HG03575 (cell line): ENCODE data around the gene YIPF5.

Experiments
- ATAC-seq: cut with Tn5 transposase; IDR thresholded peaks from one replicate; pipeline ENCODE4 v1.9.1; 2021; ENCODE audit not compliant: unreplicated experiment, insufficient number of reproducible peaks, low FRiP score; ENCODE audit errors: extremely low read depth

Gene YIPF5

DNA sequence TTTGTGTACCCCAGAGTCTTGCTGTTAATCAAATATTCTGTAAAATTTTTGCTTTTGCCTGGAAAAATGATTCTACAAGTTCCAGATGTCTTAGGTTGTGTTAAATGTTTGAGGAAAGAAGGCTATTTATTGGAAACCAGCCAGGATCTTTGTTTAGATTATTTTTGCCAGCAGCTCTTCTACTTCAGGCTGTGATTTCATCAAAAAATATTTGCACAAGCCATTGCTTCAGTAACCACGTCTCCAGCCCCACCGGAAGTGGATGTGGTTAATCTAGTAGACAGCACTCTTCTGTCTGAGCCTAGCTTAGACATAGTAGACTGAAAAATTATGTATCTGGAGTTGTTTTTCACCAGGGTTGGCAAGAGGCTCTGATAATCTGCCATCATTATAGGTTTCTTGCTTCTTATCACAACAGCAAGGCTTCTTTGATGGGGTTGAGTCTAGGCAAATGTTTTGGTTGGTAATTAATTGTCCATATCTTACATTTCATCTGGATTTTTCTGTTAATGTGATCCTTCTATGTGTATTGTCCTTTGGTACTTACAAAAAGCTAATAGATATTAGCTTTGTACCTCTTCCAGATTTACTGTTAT is 17.3 kb upstream of the YIPF5 start:
- peak; percentile 53 for ATAC-seq

DNA sequence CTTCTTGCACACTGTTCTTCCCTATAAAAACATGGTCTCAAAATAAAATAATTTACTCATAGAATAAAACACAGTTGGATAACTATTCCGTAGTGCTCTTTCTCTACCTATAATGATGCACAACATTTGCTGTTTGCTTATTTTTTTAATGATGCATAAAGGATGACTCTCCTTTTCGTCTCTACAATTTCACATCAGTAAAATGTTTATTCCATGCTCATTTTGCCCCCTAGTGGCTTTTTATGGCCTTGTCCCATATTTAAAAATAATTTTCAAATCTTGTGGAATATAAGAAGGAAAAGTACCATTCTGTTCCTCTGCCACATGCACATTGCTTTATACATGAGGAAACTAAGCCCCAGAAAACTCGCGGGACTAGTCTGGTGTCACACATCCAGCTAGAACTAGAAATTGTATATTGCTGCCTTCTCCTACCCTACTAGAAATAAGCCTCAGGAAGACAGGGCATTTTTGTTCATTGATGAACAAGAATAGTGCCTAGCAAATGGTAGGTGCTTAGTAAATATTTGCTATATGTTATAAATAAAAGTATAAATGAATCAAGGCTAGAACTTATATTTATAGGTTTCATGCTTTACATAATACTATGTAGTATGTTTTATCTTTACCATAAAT is 12.9 kb upstream of the YIPF5 start:
- no peak for ATAC-seq

DNA sequence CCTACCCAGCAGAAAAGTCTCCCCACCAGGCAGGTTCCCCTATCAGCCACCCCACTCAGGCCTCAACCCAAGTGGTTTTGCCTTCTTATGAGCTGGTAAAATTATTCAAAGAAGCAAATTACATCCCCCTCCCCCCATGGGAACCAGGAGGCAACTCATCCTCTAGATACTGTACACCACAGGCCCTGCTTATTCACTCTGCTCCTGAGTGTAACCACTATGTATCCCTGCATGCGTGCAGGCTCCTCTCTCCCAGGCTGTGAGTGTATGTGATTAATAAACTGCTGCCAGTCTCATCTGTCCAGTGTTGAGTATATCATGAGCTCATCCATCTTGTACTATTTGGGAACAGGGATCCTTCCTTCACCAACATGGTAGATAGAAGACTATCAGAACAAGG is 8.8 kb upstream of the YIPF5 start:
- ATAC-seq: no peak

GRCh38 chr5:144177548-144177947 is 7.1 kb upstream of the YIPF5 start:
- ATAC-seq: no peak

DNA sequence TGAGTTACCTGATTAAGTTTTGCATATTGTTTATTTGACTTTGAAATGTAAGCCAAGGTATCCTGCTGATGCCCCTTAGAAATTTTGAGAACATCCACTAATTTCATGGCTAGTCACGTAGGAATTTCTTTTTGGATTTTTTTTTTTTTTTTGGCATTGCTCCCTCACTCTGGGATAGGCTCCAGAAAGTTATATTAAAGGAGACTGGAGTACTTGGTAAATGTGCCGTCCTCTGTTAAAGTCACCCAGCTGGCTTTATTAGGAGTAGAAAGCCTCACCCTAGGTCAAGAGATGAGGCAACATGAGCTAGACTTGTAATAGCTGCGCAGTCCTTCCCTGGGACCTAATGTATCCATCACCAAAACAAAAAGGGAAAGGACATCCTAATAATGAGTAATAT is 3.3 kb upstream of the YIPF5 start:
- no peak for ATAC-seq

GRCh38 chr5:144169904-144170275 is 569 bp downstream of the YIPF5 start:
- no peak for ATAC-seq

DNA sequence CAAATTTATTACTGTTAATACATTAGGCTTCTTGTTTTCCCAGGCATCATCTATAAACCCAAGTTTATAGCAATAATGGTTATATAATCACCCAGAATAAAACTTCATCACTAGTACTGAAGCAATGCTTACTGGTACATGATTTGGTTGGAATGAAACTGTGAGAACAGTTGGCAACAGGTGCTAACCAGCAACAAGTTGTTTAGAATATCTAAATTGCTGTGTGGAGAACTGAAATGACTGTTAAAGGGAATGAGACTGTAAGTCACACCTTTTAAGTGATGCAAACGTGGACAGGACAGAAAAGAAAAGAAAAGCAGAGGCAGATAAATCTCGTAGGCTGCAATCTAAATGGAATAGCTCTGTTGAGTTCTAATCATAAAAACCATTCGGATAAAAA is 2.5 kb downstream of the YIPF5 start:
- no peak for ATAC-seq

GRCh38 chr5:144166696-144167095 is 3.8 kb downstream of the YIPF5 start:
- ATAC-seq: no peak

- ATAC-seq: no peak
Observed at GRCh38 chr5:144162686-144163085, 7.8 kb downstream of the YIPF5 start.

GRCh38 chr5:144156767-144157171 is 13.7 kb downstream of the YIPF5 start:
- no peak for ATAC-seq

- ATAC-seq: no peak
Observed at GRCh38 chr5:144151026-144151425, 19.4 kb downstream of the YIPF5 start.

- no peak for ATAC-seq
Observed at GRCh38 chr5:144144956-144145751, 25.3 kb downstream of the YIPF5 start.

DNA sequence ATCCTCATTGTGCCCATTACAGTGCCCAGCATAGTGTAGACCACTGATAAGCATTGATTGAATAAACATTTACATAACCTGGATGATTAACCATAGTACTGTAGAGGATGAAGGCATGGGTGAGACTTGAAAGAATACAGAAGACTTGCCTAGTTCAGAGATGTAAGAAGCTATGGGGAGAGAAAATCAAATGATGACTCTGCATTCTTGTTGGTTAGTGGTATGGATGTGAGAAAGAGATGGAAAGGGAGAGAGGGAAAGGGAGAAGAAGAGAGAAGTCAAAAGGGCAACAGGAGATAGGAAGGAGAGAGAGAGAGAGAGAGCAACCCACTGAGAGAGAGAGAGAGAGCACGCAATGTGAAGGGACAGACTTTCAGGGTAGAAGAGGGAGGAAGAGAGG is 26.8 kb downstream of the YIPF5 start:
- ATAC-seq: no peak

- ATAC-seq: no peak
Observed at GRCh38 chr5:144142824-144143162, 27.7 kb downstream of the YIPF5 start.

- ATAC-seq: peak; percentile 99
Observed at GRCh38 chr5:144142139-144142823, 28.2 kb downstream of the YIPF5 start.

DNA sequence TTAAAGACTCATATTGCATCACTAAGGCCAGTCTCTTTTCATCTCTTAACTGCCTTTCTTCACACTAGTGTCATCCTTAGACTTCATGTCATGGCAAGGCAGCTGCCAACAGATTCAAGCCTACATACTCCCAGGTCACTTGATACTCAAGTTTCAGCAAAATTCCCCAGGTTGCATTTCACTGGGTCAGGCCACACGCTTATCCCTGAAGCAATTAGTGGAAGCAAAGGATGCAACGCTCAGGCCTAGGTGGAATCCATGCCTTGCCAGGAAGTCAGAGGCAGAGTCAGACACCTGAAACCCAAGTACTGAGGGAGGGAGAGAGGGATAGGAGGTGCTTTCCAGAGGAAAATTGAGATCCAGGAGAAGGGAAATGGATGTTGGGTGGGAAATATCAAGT is 28.9 kb downstream of the YIPF5 start:
- no peak for ATAC-seq

GRCh38 chr5:144139586-144139985 is 30.9 kb downstream of the YIPF5 start:
- ATAC-seq: no peak

DNA sequence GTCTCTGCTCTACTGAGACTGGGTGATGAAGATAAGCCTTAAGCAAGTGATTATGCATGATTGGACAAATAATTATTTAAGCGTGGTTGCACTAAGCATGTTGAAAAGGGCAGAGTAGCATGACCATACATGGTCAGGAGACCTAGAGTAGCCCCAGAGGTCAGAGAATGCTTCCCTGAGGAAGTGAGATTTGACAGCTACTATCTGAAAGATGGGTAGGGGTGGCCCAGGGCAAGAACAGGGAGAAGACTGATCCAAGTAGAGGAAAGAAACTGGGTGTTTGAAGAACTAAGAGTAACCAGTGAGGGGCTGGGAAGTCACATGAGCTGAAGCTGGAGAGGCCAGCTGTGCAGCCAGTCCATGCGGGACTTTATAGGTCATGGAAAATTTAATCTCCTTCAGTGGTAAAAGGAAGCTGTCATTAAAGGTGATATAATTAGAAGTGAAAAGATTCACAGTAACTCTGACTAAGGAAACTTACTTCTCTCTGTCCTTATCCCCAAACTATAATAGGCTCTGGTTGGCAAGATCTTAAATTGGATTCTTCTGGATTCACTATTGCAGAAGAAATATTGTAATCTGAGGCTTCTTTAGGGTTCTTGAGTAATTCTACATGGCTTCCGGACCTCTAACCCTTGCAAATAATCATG is 35.2 kb downstream of the YIPF5 start:
- no peak for ATAC-seq

- no peak for ATAC-seq
Observed at GRCh38 chr5:144134194-144134826, 36.1 kb downstream of the YIPF5 start.
